ENCODE data around the gene KDM8. TPM values are rescaled to one million over a fixed set of nuclear protein-coding genes. Genes with fewer than 3 reads are reported as not detected.
"Not testable (repeated sequence)": the region's sequence is repeated elsewhere in the genome, so short reads cannot be mapped to it uniquely, and the experiment has no call there.

KDM8 gene
- total RNA-seq, 3 donors from 2014 or later, result 1.9 to 4.5 (median 4.3) TPM

DNA sequence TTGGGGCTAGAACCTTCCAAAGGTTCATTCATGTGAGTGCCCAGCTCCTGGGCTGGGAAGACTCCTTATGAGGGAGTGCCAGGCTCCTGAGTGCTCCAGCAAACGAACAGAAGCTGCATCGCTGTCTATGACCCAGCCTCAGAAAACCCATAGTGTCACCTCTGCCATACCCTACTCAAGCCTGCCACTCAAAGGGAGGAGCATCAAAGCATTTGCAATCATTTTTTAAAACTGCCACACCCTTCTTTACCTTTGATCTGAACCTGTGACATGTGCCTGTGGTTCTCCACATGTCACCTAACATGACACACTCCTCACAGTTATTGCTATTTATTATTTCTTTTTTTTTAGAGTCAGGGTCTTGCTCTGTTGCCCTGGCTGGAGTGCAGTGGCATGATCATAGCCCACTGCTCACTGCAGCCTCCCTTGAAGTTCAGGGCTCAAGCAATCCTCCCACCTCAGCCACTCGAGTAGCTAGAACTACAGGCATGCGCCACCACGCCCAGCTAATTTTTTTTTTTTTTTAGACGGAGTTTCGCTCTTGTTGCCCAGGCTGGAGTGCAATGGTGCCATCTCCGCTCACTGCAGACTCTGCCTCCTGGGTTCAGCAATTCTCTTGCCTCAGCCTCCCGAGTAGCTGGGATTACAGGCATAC, 7.3 kb upstream of the KDM8 start:
- H3K27ac ChIP-seq, result no peak overlapping the region
- intact Hi-C loops (cut with DNase I; ENCODE audit: low total_unique reads), result no loop called here
- H3K27me3 ChIP-seq, result no peaks in the 10 kb centered on the region
- TF ChIP-seq, protein P1, sequence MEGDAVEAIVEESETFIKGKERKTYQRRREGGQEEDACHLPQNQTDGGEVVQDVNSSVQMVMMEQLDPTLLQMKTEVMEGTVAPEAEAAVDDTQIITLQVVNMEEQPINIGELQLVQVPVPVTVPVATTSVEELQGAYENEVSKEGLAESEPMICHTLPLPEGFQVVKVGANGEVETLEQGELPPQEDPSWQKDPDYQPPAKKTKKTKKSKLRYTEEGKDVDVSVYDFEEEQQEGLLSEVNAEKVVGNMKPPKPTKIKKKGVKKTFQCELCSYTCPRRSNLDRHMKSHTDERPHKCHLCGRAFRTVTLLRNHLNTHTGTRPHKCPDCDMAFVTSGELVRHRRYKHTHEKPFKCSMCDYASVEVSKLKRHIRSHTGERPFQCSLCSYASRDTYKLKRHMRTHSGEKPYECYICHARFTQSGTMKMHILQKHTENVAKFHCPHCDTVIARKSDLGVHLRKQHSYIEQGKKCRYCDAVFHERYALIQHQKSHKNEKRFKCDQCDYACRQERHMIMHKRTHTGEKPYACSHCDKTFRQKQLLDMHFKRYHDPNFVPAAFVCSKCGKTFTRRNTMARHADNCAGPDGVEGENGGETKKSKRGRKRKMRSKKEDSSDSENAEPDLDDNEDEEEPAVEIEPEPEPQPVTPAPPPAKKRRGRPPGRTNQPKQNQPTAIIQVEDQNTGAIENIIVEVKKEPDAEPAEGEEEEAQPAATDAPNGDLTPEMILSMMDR (IDR thresholded peaks at IDR 0.05), result no peak
- TF ChIP-seq POLR2A (IDR thresholded peaks at IDR 0.05) (no peak), POLR2AphosphoS5 (IDR thresholded peaks at IDR 0.05) (no peak)
- H3K9me3 ChIP-seq, result no peaks in the 10 kb centered on the region
- H3K4me1 ChIP-seq, result no peaks in the 10 kb centered on the region
- H3K4me3 ChIP-seq, result no peak overlapping the region
- H3K36me3 ChIP-seq, result no peaks in the 10 kb centered on the region
- no peak for DNase-seq (ENCODE audit: low spot score in 2 of 2)

DNA sequence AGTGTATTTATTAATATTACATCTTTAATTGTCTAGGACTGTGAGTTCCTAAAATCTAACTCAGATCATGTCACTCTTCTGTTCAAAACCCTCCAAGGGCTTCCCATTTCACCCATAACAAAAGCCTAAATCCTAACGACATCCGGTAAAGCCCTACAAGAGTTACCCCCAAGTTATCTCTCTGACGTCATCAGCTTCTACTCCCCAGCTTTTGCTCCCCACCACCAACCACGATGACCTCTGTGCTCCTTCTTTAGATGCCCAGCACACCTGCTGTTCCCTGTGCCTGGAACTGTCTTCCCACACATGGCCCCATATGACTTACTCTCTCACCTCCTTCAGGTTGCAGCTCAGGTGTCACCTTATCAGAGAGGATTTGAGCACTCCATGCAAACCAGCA, 6.3 kb upstream of the KDM8 start:
- no peak overlapping the region for H3K4me3 ChIP-seq
- no peaks in the 10 kb centered on the region for H3K4me1 ChIP-seq
- no peak for DNase-seq (ENCODE audit: low spot score in 2 of 2)
- TF ChIP-seq, protein P1 (IDR thresholded peaks at IDR 0.05), result no peak
- TF ChIP-seq POLR2A (IDR thresholded peaks at IDR 0.05) (no peak), POLR2AphosphoS5 (IDR thresholded peaks at IDR 0.05) (no peak)
- H3K9me3 ChIP-seq, result no peaks in the 10 kb centered on the region
- no peak overlapping the region for H3K27ac ChIP-seq
- intact Hi-C loops (cut with DNase I; ENCODE audit: low total_unique reads), result no loop called here
- no peaks in the 10 kb centered on the region for H3K27me3 ChIP-seq
- no peaks in the 10 kb centered on the region for H3K36me3 ChIP-seq

DNA sequence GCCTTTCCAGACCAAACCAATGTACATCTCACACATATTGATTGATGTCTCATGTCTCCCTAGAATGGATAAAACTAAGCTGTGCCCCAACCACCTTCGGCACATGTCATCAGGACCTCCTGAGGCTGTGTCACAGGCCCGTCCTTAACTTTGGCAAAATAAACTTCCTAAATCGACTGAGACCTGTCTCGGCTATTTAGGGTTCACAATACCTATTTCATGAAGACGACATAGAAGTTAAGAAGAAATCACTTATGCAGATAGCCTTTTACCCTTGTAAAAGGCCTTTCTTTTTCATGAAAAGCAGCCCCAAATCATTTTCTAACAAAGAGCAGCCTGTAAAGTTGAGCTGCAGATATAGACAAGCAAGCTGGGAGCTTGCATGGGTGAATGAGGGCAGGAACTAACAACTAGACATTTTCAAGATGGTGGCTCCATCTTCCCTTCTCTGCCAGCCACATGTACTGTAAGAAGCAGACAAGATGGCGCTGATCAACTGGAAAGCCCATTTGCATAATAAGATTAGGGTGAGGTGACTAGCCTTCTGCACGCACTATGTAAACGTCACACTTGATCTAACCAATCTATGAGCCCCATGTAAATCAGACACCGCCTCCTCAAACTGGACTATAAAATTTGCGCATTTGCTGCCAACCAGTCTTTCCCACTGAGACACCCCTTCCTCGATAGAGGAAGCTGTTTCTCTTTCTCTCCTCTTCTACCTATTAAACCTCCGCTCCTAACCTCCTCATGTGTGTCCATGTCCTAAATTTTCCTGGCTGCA, 4.7 kb upstream of the KDM8 start:
- H3K36me3 ChIP-seq, result no peaks in the 10 kb centered on the region
- no peak overlapping the region for H3K4me3 ChIP-seq
- no peaks in the 10 kb centered on the region for H3K4me1 ChIP-seq
- H3K27ac ChIP-seq, result no peak overlapping the region
- no peak for DNase-seq (ENCODE audit: low spot score in 2 of 2)
- TF ChIP-seq POLR2AphosphoS5 (IDR thresholded peaks at IDR 0.05) (no peak), POLR2A (IDR thresholded peaks at IDR 0.05) (no peak)
- TF ChIP-seq, protein P1 (IDR thresholded peaks at IDR 0.05), result no peak
- no peaks in the 10 kb centered on the region for H3K9me3 ChIP-seq
- intact Hi-C loops (cut with DNase I; ENCODE audit: low total_unique reads), result no loop called here
- H3K27me3 ChIP-seq, result no peaks in the 10 kb centered on the region

DNA sequence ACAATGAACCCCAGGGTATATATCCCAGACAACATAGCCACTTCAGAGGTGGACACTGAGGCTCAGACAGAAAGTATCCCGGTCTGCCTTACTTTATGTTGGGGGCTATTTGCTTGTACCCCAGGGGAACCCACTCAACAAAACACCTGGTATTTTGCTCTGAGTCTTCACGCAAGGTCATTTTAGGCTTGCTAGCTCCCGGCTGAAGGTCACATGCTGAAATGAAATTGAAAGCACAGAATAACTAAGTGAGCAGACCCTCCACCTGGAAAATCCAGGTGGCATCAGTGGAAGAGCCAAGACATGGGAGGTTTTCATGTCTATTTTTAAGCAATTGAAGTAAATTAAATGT, 4.1 kb upstream of the KDM8 start:
- TF ChIP-seq POLR2A (IDR thresholded peaks at IDR 0.05) (no peak), POLR2AphosphoS5 (IDR thresholded peaks at IDR 0.05) (no peak)
- TF ChIP-seq, protein P1 (IDR thresholded peaks at IDR 0.05), result no peak
- intact Hi-C loops (cut with DNase I; ENCODE audit: low total_unique reads), result no loop called here
- H3K27ac ChIP-seq, result no peak overlapping the region
- no peak overlapping the region for H3K4me3 ChIP-seq
- H3K9me3 ChIP-seq, result no peaks in the 10 kb centered on the region
- H3K4me1 ChIP-seq, result no peaks in the 10 kb centered on the region
- no peaks in the 10 kb centered on the region for H3K36me3 ChIP-seq
- no peaks in the 10 kb centered on the region for H3K27me3 ChIP-seq
- DNase-seq (ENCODE audit: low spot score in 2 of 2), result no peak

DNA sequence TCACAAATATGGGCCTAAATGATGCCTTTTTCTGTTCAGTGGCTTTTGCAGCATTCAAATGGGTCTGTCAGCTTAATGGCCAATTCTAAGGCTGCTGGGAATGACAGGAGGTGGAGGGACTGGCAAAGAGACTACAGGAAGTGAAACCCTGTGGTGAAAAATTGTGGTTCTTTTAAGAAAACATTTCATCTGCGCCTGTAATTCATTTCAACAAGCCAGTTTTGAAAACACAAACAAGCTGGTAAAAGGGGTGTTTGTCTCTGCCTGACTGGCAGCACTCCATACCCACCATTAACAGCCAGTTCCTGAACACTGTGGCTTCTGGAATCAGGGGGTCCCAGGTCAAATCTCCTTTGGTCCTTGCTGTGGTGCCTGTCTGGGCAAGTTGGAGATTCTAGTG, 3.6 kb upstream of the KDM8 start:
- no peaks in the 10 kb centered on the region for H3K27me3 ChIP-seq
- intact Hi-C loops (cut with DNase I; ENCODE audit: low total_unique reads), result no loop called here
- H3K9me3 ChIP-seq, result no peaks in the 10 kb centered on the region
- TF ChIP-seq POLR2A (IDR thresholded peaks at IDR 0.05) (no peak), POLR2AphosphoS5 (IDR thresholded peaks at IDR 0.05) (no peak)
- TF ChIP-seq, protein P1 (IDR thresholded peaks at IDR 0.05), result no peak
- H3K4me3 ChIP-seq, result no peak overlapping the region
- no peak for DNase-seq (ENCODE audit: low spot score in 2 of 2)
- H3K36me3 ChIP-seq, result no peaks in the 10 kb centered on the region
- no peak overlapping the region for H3K27ac ChIP-seq
- peaks cover 0 to 5% of the 10 kb centered on the region in 2 donors for H3K4me1 ChIP-seq

DNA sequence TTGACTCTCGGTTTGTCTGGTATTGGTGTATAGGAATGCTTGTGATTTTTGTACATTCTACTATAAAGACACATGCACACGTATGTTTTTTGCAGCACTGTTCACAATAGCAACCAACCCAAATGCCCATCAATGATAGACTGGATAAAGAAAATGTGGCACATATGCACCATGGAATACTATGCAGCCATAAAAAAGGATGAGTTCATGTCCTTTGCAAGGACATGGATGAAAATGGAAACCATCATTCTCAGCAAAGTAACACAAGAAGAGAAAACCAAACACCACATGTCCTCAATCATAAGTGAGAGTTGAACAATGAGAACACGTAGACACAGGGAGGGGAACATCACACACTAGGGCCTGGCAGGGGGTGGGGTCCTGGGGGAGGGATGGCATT, 2.4 kb upstream of the KDM8 start:
- DNase-seq (ENCODE audit: low spot score in 2 of 2); H3K4me1 ChIP-seq; H3K27me3 ChIP-seq; H3K36me3 ChIP-seq; H3K9me3 ChIP-seq; H3K4me3 ChIP-seq; H3K27ac ChIP-seq; intact Hi-C loops (cut with DNase I; ENCODE audit: low total_unique reads): not testable (repeated sequence)
